HG02642 (cell line): ENCODE results near the gene LRRC46.

Experiments used
- ATAC-seq: cut with Tn5 transposase; IDR thresholded peaks from one replicate; pipeline ENCODE4 v1.9.1; 2021; ENCODE audit warnings: mild to moderate bottlenecking; ENCODE audit not compliant: unreplicated experiment, poor library complexity

Gene LRRC46, protein sequence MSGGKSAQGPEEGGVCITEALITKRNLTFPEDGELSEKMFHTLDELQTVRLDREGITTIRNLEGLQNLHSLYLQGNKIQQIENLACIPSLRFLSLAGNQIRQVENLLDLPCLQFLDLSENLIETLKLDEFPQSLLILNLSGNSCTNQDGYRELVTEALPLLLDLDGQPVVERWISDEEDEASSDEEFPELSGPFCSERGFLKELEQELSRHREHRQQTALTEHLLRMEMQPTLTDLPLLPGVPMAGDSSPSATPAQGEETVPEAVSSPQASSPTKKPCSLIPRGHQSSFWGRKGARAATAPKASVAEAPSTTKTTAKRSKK

DNA sequence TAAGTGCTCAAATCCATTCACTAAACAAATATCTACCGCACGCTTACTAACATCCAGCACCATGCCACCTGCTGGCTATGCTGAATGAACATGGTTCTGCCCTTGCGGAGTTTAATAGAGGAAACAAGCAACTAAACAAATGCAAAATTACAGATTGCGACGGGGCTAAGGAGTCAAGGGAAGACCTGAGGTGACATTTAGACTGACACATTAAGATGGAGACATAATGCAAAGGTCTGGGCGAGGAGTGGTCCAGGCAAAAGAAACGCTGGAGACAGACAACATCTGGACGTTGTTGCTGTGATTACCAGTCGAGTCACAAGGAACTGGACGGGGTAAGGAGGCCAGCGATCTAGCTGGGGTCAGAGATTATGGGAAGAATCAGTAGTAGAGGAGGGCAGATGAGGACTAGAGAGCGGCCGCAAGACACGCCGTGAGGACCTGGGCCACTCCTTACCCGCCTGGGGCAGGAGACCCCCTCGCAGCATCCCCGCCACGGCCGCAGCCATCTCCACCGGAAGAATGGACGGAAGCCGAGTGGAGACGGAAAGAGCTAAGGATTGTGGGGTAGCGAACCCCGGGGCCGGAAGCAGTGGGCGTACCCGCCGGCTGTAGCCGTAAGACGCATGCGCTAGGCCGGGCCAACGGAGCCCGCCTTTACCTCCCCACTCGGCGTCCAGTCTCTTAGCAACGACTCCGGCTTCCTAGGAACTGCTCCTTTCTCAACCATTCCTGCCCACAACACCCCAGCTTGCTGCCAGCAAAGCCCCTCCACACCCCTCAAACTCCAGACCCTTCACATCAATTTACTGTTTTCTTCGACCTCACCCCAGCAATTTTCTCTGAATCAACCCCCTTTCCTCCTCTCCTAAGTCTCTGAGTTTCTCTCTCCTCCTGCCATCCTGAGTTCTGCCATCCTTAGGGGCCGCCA is at the start of gene LRRC46, which contains the start of gene MRPL10:
TSS of gene LRRC46 (plus strand) at position 668 of the 931 bp plus-strand sequence. CDS start 320 bp downstream, outside the sequence.
TSS of gene MRPL10 (minus strand) at position 539 of the 931 bp plus-strand sequence. CDS start at position 509, 30 bp downstream.
- ATAC-seq, result peak; percentile 87

DNA sequence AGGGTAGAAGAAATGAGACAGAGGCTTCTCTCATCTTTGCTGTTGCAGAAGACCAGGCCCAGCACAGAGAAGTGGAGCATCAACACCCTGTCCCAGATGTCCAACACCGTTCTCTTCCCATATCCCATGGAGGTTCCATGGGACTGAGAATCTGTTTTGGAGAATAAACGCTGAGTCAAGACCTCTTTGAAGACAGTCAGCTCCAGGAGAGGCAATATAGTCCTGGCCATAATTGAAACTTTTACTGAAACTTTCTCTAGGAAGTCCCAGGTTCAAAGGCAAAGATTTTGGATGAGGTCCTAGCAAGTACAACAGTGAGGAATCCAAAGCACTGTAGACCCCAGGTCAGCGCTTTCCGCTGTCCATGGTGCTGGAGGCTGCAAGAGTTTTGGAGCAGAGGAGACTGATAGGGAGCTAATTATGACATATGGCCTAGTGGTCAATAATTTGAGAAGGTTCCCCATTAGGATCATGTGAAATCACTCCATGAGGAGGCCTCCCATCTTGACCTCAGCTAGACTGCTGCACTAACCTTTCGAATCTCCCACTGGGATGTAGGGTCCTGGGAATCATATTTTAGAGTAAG is 45.8 kb upstream of the LRRC46 start:
- no peak for ATAC-seq

DNA sequence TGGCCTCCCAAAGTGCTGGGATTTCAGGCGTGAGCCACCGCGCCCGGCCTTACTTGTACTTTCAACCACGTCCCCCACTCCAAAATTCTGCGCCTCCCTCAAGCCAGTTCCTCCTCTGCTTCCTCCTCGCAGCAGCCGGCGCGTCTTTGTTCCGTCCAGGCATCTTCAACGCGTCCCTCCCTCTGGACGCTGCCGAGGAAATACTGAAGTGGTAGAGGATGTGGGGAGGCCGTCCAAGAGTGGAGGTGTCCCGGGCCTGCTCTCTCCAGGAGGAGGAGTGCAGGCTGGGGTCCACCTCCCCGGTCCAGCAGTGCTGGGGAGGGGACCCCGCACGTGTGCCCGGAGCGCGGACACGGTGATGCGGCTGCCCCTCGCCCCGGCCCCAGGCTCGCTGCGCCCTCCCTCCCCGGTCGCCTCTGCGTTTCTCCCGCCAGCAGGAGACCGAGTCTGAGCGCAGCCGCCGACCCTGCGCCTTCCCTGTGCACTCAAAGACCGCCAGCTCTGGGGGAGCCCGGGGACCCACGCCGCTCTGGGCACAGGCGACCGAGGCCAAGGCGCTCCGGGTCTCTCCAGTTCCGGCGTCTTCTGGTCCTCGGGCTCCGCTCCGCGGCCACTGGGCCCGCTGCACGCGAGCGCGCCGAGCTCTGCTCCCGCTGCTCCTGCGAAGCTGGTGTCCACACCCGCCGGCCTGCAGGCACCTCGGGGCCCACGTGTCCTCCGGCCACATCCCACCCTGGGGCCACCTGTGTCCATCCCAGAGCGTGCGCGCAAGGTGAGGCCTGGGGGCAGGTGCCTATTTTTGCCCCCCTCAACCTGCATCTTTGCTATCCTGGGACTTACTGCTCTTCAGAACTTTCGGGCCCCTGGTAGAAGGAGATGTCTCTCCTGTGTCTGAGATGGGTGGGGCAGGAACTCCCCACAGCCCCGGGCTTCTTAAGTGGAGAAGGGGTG is 41.6 kb upstream of the LRRC46 start:
- no peak for ATAC-seq

- no peak for ATAC-seq
Measured at GRCh38 chr17:47791025-47791424, 40.4 kb upstream of the LRRC46 start.

DNA sequence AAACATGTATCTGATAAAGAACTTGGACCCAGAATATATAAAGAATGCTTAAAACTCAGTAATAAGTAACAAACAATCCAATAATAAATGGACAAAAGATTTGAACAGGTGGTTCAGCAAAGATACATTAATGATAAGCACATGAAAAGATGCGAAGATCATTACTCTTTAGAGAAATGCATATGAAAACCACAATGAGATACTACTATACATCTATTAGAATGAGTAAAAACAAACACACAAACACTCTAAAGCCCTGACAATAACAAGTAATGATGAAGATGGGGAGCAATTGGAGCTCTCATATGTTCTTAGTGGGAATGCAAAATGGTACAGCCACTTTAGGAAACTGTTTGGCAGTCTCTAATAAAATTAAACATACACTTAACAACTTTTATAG is 39.0 kb upstream of the LRRC46 start:
- ATAC-seq, result no peak

GRCh38 chr17:47792979-47793378 is 38.5 kb upstream of the LRRC46 start:
- ATAC-seq, result no peak

DNA sequence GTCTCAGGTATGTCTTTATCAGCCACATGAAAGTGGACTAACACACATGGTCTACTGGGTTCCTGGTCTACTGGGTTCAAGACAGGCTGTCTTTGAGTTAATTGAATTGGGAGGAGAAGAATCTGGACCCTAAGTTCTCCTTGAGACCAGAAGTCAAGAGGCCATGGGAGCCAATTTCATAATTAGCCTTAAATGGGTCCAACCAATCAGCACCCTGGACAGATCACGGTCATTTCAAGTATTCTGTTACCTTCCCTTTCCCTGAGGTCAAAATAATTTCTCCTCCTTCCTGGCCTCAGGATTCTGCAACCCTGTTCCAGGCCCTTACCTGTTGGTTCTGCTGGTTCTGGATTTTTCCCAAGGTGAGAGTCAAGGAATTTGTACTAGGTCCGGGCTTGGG is 33.7 kb upstream of the LRRC46 start:
- no peak for ATAC-seq

- no peak for ATAC-seq
Measured at GRCh38 chr17:47800686-47801085, 30.8 kb upstream of the LRRC46 start.

DNA sequence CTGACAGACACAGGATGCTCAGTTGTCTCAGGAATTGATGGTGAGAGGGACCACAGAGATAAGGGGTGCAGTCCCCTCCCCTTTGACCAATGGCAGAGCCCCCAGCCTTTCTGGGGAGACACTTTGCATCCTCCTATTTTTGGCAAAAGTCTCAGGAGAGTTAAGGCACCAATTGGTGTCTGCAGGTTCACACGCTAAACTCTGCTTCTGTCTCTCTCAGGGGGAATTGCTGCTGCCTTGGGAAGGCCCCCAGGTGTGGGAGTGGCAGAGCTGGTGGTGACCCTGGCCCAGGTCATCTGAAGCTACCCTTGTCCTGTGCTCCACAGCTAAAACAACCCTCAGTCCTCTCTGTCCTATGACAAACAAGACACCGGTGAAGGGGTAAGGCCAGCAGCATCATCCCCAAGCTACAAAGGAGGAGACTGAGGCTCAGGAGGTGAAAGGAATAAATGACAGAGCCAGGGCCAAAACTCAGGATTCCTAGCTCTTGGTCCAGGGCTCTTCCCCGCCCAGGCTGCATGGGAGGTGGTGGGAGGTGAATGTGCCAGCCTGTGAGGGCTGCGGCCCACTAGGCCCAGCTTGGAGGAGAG is 30.2 kb upstream of the LRRC46 start:
- ATAC-seq, result no peak

DNA sequence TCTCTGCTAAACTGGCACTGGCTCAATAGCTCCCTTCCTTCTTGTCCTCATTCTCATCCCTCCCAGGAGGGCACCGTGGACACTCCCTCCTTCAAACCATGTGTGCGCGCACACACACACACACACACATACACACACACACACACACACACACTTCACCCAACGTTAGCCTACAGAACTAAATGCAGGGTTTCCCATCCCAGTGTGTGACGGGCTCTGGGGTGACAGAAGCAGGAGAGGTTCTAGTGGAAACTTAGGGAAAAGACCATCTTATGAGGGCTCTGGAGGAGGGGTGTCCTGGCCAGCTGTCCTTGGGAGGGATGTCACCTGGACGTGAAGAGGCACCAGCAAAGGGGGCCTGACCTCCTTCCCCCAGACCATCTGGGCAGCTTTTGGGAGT is 29.6 kb upstream of the LRRC46 start:
- peak; percentile 11 for ATAC-seq

GRCh38 chr17:47802341-47803022 is 29.0 kb upstream of the LRRC46 start:
- peak; percentile 61 for ATAC-seq

GRCh38 chr17:47803201-47803600 is 28.3 kb upstream of the LRRC46 start:
- ATAC-seq, result no peak

GRCh38 chr17:47803751-47804150 is 27.7 kb upstream of the LRRC46 start:
- no peak for ATAC-seq

DNA sequence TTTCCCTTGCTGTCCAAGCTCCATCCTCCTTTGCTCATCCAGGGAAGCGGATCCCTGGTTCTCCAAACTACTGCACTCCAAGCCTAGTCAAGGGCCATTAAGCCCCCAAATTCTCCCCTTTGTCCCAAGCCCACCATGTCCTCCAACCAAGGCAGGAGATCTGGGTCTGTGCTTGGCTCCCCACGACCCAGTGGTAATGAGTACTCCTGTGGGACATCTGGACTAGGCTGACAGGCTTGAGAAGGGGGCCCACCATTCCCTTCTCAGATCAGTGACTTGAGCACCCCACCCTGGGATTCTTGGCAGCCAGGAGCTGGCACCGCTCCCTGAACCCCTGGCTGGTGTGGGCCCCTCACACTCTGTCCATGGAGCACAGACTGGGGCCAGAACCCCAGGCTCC is 27.0 kb upstream of the LRRC46 start:
- no peak for ATAC-seq

DNA sequence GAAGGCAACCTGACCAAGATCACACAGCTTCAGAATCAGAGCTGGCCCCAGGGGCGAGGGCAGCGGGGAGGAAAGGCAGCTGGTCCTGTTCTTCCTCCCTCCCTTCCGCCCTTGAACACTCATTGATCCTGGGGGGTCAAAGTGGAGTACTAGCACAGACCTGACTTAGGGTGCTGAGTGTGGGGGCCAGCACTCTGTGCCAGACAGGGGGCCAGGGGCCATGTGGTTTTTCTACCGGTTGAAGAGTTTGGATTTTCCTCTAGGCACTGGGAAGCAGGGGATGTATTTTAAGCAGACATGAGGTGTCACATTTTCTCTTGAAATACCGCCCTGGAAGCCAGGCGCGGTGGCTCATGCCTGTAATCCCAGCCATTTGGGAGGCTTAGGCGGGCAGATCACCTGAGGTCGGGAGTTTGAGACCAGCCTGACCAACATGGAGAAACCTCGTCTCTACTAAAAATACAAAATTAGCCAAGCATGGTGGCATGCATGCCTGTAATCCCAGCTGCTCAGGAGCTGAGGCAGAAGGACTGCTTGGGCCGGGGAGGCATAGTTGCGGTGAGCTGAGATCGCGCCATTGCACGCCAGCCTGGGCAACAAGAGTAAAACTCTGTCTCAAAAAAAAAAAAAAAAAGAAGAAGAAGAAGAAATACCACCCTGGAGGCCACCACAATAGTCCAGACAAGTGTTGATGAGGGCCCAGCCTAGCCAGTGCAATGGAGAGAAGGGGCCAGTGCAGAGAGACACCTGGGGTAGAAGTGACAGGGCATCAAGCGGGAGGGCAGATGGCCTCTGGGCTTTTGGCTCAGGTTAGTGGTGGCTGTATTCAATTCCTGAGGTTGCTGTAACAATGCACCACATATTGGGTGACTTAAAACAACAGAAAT is 25.2 kb upstream of the LRRC46 start:
- no peak for ATAC-seq

DNA sequence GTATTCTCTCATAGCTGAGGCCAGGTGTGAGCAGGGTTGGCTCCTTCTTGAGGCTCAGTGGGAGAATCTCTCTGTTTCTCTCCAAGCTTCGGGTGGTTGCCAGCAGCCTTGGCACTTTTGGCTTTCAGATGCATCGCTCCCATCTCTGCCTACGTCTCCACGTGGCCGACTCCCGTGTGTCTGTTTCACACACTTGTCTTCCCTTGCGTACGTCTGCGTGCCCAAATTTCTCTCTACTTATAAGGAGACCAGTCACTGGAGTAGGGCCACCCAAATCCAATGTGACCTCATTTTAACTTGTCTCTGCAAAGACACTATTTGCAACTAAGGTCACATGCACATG is 24.6 kb upstream of the LRRC46 start:
- no peak for ATAC-seq

DNA sequence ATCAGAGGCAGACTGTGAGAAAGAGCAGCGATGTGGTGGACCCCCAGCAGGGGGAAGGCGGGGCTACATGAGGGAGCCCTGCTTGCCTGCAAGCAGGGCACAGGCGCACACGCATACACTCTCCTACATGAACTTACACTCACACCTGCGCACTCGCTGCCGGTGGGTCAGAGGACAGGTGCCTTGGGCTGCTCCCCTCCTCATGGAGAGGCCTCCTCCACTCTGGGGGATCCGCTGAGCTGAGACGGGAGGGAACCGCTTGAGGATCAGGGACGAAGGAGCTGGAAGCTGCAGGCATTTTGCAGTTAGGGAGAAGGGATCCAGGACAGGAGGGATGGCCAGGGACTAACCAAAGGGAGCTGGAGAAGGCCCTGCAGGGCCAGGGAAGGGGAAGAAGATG is 24.0 kb upstream of the LRRC46 start:
- no peak for ATAC-seq
